HepG2 (cell line): ENCODE measurements around the gene TMEM151A. TPM values are rescaled to one million over a fixed set of nuclear protein-coding genes. Genes with fewer than 3 reads are reported as not detected.

Experiments used
- CEBPG ChIP-seq: IDR thresholded peaks from 2 replicates; pipeline ENCODE4 v1.6.1; 2016
- GFI1 ChIP-seq: sonication (generic); formaldehyde crosslinking; IDR thresholded peaks from 2 replicates; pipeline ENCODE4 v1.5.0; 2020; ENCODE audit warnings: missing genetic modification reagents, mild to moderate bottlenecking, borderline replicate concordance
- IKZF4 ChIP-seq: sonication (generic); formaldehyde crosslinking; IDR thresholded peaks from 2 replicates; pipeline ENCODE4 v1.5.1; 2020; ENCODE audit warnings: borderline replicate concordance, mild to moderate bottlenecking, low read depth, missing genetic modification reagents; ENCODE audit errors: not compliant biosample characterization
- MNT ChIP-seq: fragments of 450-650 bp; IDR thresholded peaks from 2 replicates; pipeline ENCODE4 v1.6.1; 2016
- MTF2 ChIP-seq: sonication (generic); formaldehyde crosslinking; IDR thresholded peaks from 2 replicates; pipeline ENCODE4 v1.5.0; 2020; ENCODE audit warnings: missing genetic modification reagents, borderline replicate concordance
- NR1H2 ChIP-seq: sonication (generic); formaldehyde crosslinking; IDR thresholded peaks from 2 replicates; pipeline ENCODE4 v1.8.1; 2022; ENCODE audit warnings: low read depth, missing genetic modification reagents, borderline replicate concordance
- PATZ1 ChIP-seq: sonication (generic); formaldehyde crosslinking; IDR thresholded peaks from 2 replicates; pipeline ENCODE4 v1.4.0; 2020; ENCODE audit warnings: missing genetic modification reagents
- POLR2G ChIP-seq: fragments of 200-400 bp; formaldehyde crosslinking; IDR thresholded peaks from 2 replicates; pipeline ENCODE4 v1.6.1; 2018; ENCODE audit warnings: mild to moderate bottlenecking, low read depth, low read length, moderate library complexity
- SMAD9 ChIP-seq: sonication (generic); formaldehyde crosslinking; IDR thresholded peaks from 2 replicates; pipeline ENCODE4 v1.5.1; 2020; ENCODE audit warnings: mild to moderate bottlenecking, missing genetic modification reagents
- SMC3 ChIP-seq: IDR thresholded peaks from 2 replicates; pipeline ENCODE4 v1.6.1; 2011; ENCODE audit warnings: low read length, improper control_type of control experiment
- SOX5 ChIP-seq: IDR thresholded peaks from 2 replicates; pipeline ENCODE4 v1.6.1; 2016; ENCODE audit warnings: borderline replicate concordance
- SRSF9 ChIP-seq: fragments of 200-400 bp; formaldehyde crosslinking; IDR thresholded peaks from 2 replicates; pipeline ENCODE4 v1.6.1; 2018; ENCODE audit warnings: borderline replicate concordance, mild to moderate bottlenecking, low read depth, low read length; ENCODE audit not compliant: insufficient read depth, poor library complexity, severe bottlenecking
- TFDP2 ChIP-seq: sonication (generic); formaldehyde crosslinking; IDR thresholded peaks from 2 replicates; pipeline ENCODE4 v1.4.0; 2020; ENCODE audit warnings: missing genetic modification reagents
- U2AF1 ChIP-seq: fragments of 200-400 bp; formaldehyde crosslinking; optimal IDR thresholded peaks from 2 replicates; pipeline ENCODE3; 2017; ENCODE audit warnings: mild to moderate bottlenecking, low read depth, low read length
- ZBTB49 ChIP-seq: sonication (generic); formaldehyde crosslinking; IDR thresholded peaks from 2 replicates; pipeline ENCODE4 v1.4.0; 2020; ENCODE audit warnings: missing genetic modification reagents, borderline replicate concordance
- ZNF138 ChIP-seq: sonication (generic); formaldehyde crosslinking; IDR thresholded peaks from 2 replicates; pipeline ENCODE4 v1.5.0; 2020; ENCODE audit warnings: mild to moderate bottlenecking, low read depth, missing genetic modification reagents
- ZNF790 ChIP-seq: sonication (generic); formaldehyde crosslinking; IDR thresholded peaks from 2 replicates; pipeline ENCODE4 v1.8.0; 2022; ENCODE audit warnings: missing genetic modification reagents, mild to moderate bottlenecking, borderline replicate concordance
- ZNF879 ChIP-seq: sonication (generic); formaldehyde crosslinking; IDR thresholded peaks from 2 replicates; pipeline ENCODE4 v1.8.1; 2023; ENCODE audit warnings: missing genetic modification reagents
- ZNF883 ChIP-seq: sonication (generic); formaldehyde crosslinking; IDR thresholded peaks from 2 replicates; pipeline ENCODE4 v1.5.1; 2020; ENCODE audit warnings: mild to moderate bottlenecking, missing genetic modification reagents; ENCODE audit errors: not compliant biosample characterization
- ZSCAN5A ChIP-seq: sonication (generic); formaldehyde crosslinking; IDR thresholded peaks from 2 replicates; pipeline ENCODE4 v1.8.0; 2022; ENCODE audit warnings: mild to moderate bottlenecking, missing genetic modification reagents, borderline replicate concordance
- polyA plus RNA-seq, 8 experiments: library from polyadenylated mRNA; depleted of rRNA in 3 of 8; stranded (reverse) in 7 of 8; unstranded in 1 of 8; fragments of >200 nt; fragmentation: Illumina TruSeq in 4 of 8; extraction: Trizol in 4 of 8; gene quantifications; 2 replicates each; pipeline versions ENCODE4 v1.2.1 to v1.2.3, GENCODE V29; 2011 to 2016; ENCODE audit warnings: low read depth in 4 of 8, missing spikeins in 1 of 8, mixed read lengths in 1 of 8; ENCODE audit not compliant: insufficient read depth in 1 of 8
- total RNA-seq, 5 experiments: library from RNA; depleted of rRNA; stranded (reverse); fragments of >200 nt; fragmentation: Illumina TruSeq; extraction: Trizol; gene quantifications; 2 replicates each; pipeline ENCODE4 v1.2.3, GENCODE V29; 2016; ENCODE audit warnings: low read depth in 1 of 5

Gene TMEM151A
- total and polyA plus RNA-seq, 2 of the 13 experiments (the other 11 are each of a cell fraction or from before 2014, with no cell fraction given): 0.18 to 0.33 TPM

GRCh38 chr11:66267379-66268243, 24.1 kb upstream of the TMEM151A start (continued):
- TF ChIP-seq ZNF790 (CRISPR knock-in tag): no peak
- TF ChIP-seq NR1H2 (CRISPR knock-in tag): no peak
- no peak for TF ChIP-seq SMC3
- no peak; the same call in none of the 2 replicates for TF ChIP-seq POLR2G
- no peak for TF ChIP-seq CEBPG
- TF ChIP-seq U2AF1: peak; percentile 23
- TF ChIP-seq SOX5 (CRISPR knock-in tag): no peak
- no peak for TF ChIP-seq MTF2 (CRISPR knock-in tag)
- TF ChIP-seq SMAD9: no peak
- no peak for TF ChIP-seq ZNF883
- TF ChIP-seq ZSCAN5A (CRISPR knock-in tag): no peak
- no peak for TF ChIP-seq MNT
- TF ChIP-seq GFI1: no peak
- no peak for TF ChIP-seq IKZF4
- no peak for TF ChIP-seq ZNF879 (CRISPR knock-in tag)
- TF ChIP-seq TFDP2: no peak
- TF ChIP-seq ZNF138 (CRISPR knock-in tag): no peak
- TF ChIP-seq PATZ1 (CRISPR knock-in tag): peak; percentile 80
- no peak for TF ChIP-seq SRSF9
- no peak for TF ChIP-seq ZBTB49 (CRISPR knock-in tag)
